GM10266 (cell line): Measurements from ENCODE around the gene PLS3.

Experiments
- DNase-seq: peaks from one replicate; pipeline ENCODE4 v3.0.0; 2012; ENCODE audit errors: extremely low spot score
- CTCF ChIP-seq: IDR thresholded peaks from 2 replicates; pipeline ENCODE4 v1.5.1; 2012; ENCODE audit warnings: mild to moderate bottlenecking, low read depth; ENCODE audit not compliant: control insufficient read depth, insufficient read depth; ENCODE audit errors: missing control alignments

Gene PLS3

DNA sequence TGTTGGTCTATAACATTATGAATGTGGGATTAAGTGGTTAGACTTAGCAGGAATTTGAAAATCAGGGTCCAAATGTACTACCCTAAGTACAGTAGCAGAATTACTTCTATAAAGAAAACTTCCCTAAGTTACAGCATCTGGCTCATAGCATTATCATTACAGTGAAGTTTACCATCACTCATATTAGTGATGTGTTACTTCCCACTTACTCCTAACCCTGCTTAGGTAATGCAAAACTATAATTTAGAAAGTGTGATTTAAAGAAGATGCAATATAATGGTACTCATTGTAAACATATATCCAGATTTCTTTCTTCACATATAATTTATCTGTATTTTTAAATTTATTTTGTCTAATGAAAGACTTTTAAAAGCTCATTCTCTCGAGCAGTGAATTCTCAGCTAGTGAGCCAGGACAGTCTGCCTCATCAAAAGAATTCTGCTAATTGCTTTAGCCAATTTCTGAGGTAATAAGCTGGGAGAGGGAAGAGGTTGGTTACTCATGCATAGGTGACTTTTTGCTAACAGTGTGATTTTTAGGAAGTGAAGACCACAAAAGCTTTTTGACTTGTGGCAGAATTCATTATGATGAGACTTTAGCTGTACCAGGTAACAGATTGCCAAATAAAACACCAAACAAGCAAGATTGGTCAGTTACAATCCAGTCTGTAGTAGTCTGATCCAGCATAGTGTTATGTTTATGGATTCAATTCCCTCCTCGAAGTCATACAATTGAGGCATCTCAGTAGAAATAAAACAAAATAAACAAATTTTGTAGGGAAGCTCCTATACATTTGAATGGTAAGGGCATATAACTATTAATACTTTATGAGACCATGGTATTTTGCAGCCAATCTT is 21.0 kb downstream of the PLS3 start:
- no peak for DNase-seq
- no peak for TF ChIP-seq CTCF

GRCh38 chrX:115582616-115583495 is 21.9 kb downstream of the PLS3 start:
- DNase-seq: no peak
- TF ChIP-seq CTCF: no peak

- no peak for TF ChIP-seq CTCF
- no peak for DNase-seq
Measured at GRCh38 chrX:115583496-115584004, 22.6 kb downstream of the PLS3 start.

DNA sequence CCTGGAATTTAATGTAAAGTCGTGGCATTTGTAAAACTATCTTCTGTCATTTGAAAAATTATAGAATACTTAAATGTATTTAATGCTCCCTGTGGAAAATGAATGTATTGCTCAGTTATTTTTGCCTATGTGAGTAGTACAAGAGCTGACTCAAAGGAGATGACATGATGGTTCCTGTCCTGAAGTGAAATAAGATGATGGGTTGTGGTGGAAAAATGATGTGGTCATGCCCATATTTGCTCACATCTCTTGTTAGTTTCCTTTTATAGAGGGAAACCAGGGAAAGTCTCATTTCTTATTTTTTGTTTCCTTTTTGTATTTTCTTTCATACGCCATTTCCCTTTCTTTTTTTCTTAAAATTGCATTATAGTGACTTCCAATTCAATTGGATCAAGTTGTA is 23.7 kb downstream of the PLS3 start:
- DNase-seq: peak; percentile 6
- no peak for TF ChIP-seq CTCF

GRCh38 chrX:115588179-115588578 is 27.2 kb downstream of the PLS3 start:
- TF ChIP-seq CTCF: no peak
- no peak for DNase-seq

GRCh38 chrX:115589419-115589818 is 28.4 kb downstream of the PLS3 start:
- TF ChIP-seq CTCF: no peak
- DNase-seq: no peak
